Endothelial cell of umbilical vein (primary cell): Measurements from ENCODE around the gene SYK. TPM values are rescaled to one million over a fixed set of nuclear protein-coding genes. Genes with fewer than 3 reads are reported as not detected.

Source experiments
- BruUV-seq: library from RNA; stranded (reverse); fragments of 400-500 nt; replicated peaks from 2 replicates; lab custom pipeline; 2021; lab: Mats Ljungman, UMichigan
- CTCF ChIA-PET: fragments of 300-600, 350-600 bp; sonication (Branson Sonifier 250); formaldehyde crosslinking; loops from one replicate; lab custom pipeline; 2021; ENCODE audit warnings: antibody characterized with exemption, inconsistent platforms; lab: Charles Lee
- POLR2A ChIA-PET: fragments of 300-600, 350-600 bp; sonication (Branson Sonifier 250); formaldehyde crosslinking; loops from one replicate; lab custom pipeline; 2021; ENCODE audit warnings: antibody characterized with exemption, inconsistent platforms; lab: Charles Lee
- DNase-seq: peaks from one replicate; pipeline ENCODE4 v3.0.0-alpha.2; 2011; ENCODE audit warnings: low read depth, low spot score
- FAIRE-seq: peaks from 2 replicates; lab custom pipeline; 2011; peaks lifted over from hg19 to GRCh38; lab: Jason Lieb, UNC
- H2AFZ ChIP-seq: 2 replicates; pipeline ENCODE4 v1.6.0; 2012; ENCODE audit warnings: low read depth, low read length, control low read depth, inconsistent platforms
- H3K27ac ChIP-seq: 2 replicates; pipeline ENCODE4 v1.5.1; 2011; ENCODE audit warnings: low read depth, mild to moderate bottlenecking, control low read depth, low read length, moderate library complexity; ENCODE audit not compliant: insufficient read depth
- H3K27me3 ChIP-seq, 2 experiments: 2 replicates each; pipeline versions ENCODE4 v1.6.0 to v1.6.1; 2011; ENCODE audit warnings: low read length in 2 of 2, mixed read lengths in 1 of 2; ENCODE audit not compliant: control insufficient read depth in 2 of 2, insufficient read depth in 2 of 2
- H3K36me3 ChIP-seq, 2 experiments: 2 replicates in 1 of 2; 3 replicates in 1 of 2; pipeline ENCODE4 v1.5.1; 2011; ENCODE audit warnings: low read length in 2 of 2, mild to moderate bottlenecking in 1 of 2, moderate library complexity in 1 of 2; ENCODE audit not compliant: control insufficient read depth in 2 of 2, insufficient read depth in 2 of 2; ENCODE audit errors: extremely low read depth in 1 of 2
- H3K4me1 ChIP-seq: 3 replicates; pipeline ENCODE4 v1.5.1; 2011; ENCODE audit warnings: mild to moderate bottlenecking, low read length; ENCODE audit not compliant: control insufficient read depth, insufficient read depth; ENCODE audit errors: extremely low read depth
- H3K4me2 ChIP-seq: 2 replicates; pipeline ENCODE4 v1.6.1; 2011; ENCODE audit warnings: low read length, control low read depth, mixed read lengths; ENCODE audit not compliant: insufficient read depth
- H3K4me3 ChIP-seq, 3 experiments: fragments of 200-600 bp in 1 of 3; sonication (generic), shearing (Covaris generic) in 1 of 3; replicated peaks in 1 of 3; 2 replicates each; pipeline ENCODE4 v1.5.1; 2011 to 2016; ENCODE audit warnings: control low read depth in 3 of 3, low read length in 3 of 3, mild to moderate bottlenecking in 2 of 3, inconsistent platforms in 1 of 3, low read depth in 1 of 3, moderate library complexity in 1 of 3; ENCODE audit not compliant: insufficient read depth in 1 of 3
- H3K79me2 ChIP-seq: 2 replicates; pipeline ENCODE4 v1.6.0; 2012; ENCODE audit warnings: low read length, inconsistent platforms; ENCODE audit not compliant: control insufficient read depth, insufficient read depth
- H3K9ac ChIP-seq: replicated peaks from 2 replicates; pipeline ENCODE3; 2011; ENCODE audit warnings: low read length, control low read depth; ENCODE audit not compliant: insufficient read depth; ENCODE audit errors: extremely low read depth
- H3K9me1 ChIP-seq: replicated peaks from 3 replicates; pipeline ENCODE4 v1.6.0; 2011; ENCODE audit warnings: mild to moderate bottlenecking, low read length; ENCODE audit not compliant: control insufficient read depth, insufficient read depth; ENCODE audit errors: extremely low read depth
- H3K9me3 ChIP-seq: replicated peaks from 2 replicates; pipeline ENCODE4 v1.5.1; 2012; ENCODE audit warnings: low read length, inconsistent platforms; ENCODE audit not compliant: control insufficient read depth, insufficient read depth
- H4K20me1 ChIP-seq: replicated peaks from 2 replicates; pipeline ENCODE3; 2011; ENCODE audit warnings: mild to moderate bottlenecking, low read length; ENCODE audit not compliant: control insufficient read depth, insufficient read depth; ENCODE audit errors: extremely low read depth
- CTCF ChIP-seq, 2 donors: IDR thresholded peaks; 1 replicate in 1 of 2; 2 replicates in 1 of 2; pipeline ENCODE4 v1.5.1; 2011; ENCODE audit warnings: low read length in 2 of 2, mild to moderate bottlenecking in 2 of 2, moderate library complexity in 2 of 2, control low read depth in 1 of 2, inconsistent platforms in 1 of 2, low read depth in 1 of 2; ENCODE audit not compliant: insufficient read depth in 1 of 2; ENCODE audit errors: extremely low read depth in 1 of 2
- EZH2 ChIP-seq: IDR thresholded peaks from 2 replicates; pipeline ENCODE4 v1.6.1; 2012; ENCODE audit warnings: borderline replicate concordance, low read depth, mild to moderate bottlenecking, moderate library complexity, low read length, inconsistent platforms; ENCODE audit not compliant: severe bottlenecking
- FOS ChIP-seq: IDR thresholded peaks from 2 replicates; pipeline ENCODE4 v1.6.1; 2011; ENCODE audit warnings: mild to moderate bottlenecking, low read length, moderate library complexity, borderline replicate concordance; ENCODE audit not compliant: insufficient read depth
- GATA2 ChIP-seq: IDR thresholded peaks from 2 replicates; pipeline ENCODE4 v1.7.0; 2011; ENCODE audit warnings: low read depth, mild to moderate bottlenecking, moderate library complexity, mixed read lengths, low read length; ENCODE audit not compliant: insufficient read length, insufficient read depth
- JUN ChIP-seq: IDR thresholded peaks from 2 replicates; pipeline ENCODE4 v1.6.1; 2011; ENCODE audit warnings: borderline replicate concordance, low read depth; ENCODE audit not compliant: insufficient read length, insufficient read depth
- MAX ChIP-seq: IDR thresholded peaks from 2 replicates; pipeline ENCODE4 v1.6.1; 2011; ENCODE audit not compliant: insufficient read depth, insufficient read length
- MYC ChIP-seq: IDR thresholded peaks from one replicate; pipeline ENCODE4 v1.6.1; 2011; ENCODE audit warnings: mild to moderate bottlenecking, low read depth, low read length
- POLR2A ChIP-seq: IDR thresholded peaks from 2 replicates; pipeline ENCODE4 v1.6.1; 2012; ENCODE audit warnings: low read depth, mild to moderate bottlenecking, control low read depth, low read length
- POLR2AphosphoS5 ChIP-seq: IDR thresholded peaks from 2 replicates; pipeline ENCODE4 v1.6.1; 2012; ENCODE audit warnings: low read depth, mild to moderate bottlenecking, control low read depth, low read length, moderate library complexity; ENCODE audit not compliant: insufficient read depth
- dilution Hi-C: fragments of 300-500 bp; cut with MboI; formaldehyde crosslinking; loops from one replicate; pipeline ENCODE4 v1.15.0; 2019; ENCODE audit warnings: low sequenced_read_pairs; ENCODE audit not compliant: extremely low pct_ligation_motif_present
- intact Hi-C: fragments of 100-400 bp; cut with micrococcal nuclease; formaldehyde crosslinking; loops from one replicate; pipeline ENCODE4 v1.10.0; 2022
- polyA plus RNA-seq, 4 experiments: library from polyadenylated mRNA; depleted of rRNA in 3 of 4; stranded (reverse) in 3 of 4; unstranded in 1 of 4; fragments of >200 nt; gene quantifications; 2 replicates each; pipeline versions ENCODE4 v1.2.1 to v1.2.3, GENCODE V29; 2011 to 2012; ENCODE audit warnings: missing spikeins in 1 of 4
- total RNA-seq: library from RNA; stranded (reverse); gene quantifications from 2 replicates; pipeline ENCODE4 v1.2.3, GENCODE V29; 2021

SYK gene
- total and polyA plus RNA-seq, 2 donors (not counting 3 experiments of a cell fraction or from before 2014, with no cell fraction given), result not detected

GRCh38 chr9:90840696-90841095 lies 39.1 kb downstream of the SYK start:
- H3K79me2 ChIP-seq, result no peaks in the 10 kb centered on the region
- H2AFZ ChIP-seq, result no peak overlapping the region
- POLR2A ChIA-PET, result no interaction called here
- no peaks in the 10 kb centered on the region for H4K20me1 ChIP-seq
- H3K9me1 ChIP-seq, result no peaks in the 10 kb centered on the region
- CTCF ChIA-PET, result no interaction called here
- intact Hi-C loops, result no loop called here
- no TSS peak for BruUV-seq
- dilution Hi-C loops, result no loop called here
- H3K27me3 ChIP-seq, result no peaks in the 10 kb centered on the region
- DNase-seq (no peak), FAIRE-seq (no peak)
- TF ChIP-seq JUN (no peak), POLR2AphosphoS5 (no peak), GATA2 (no peak), MYC (no peak), POLR2A (no peak), CTCF (IDR thresholded peaks at IDR 0.05; ENCODE audit: extremely low read depth in 1 of 2, insufficient read depth in 1 of 2, low read depth in 1 of 2, low read length in 2 of 2) (no peak)
- no peaks in the 10 kb centered on the region for H3K4me1 ChIP-seq
- H3K9ac ChIP-seq, result no peak overlapping the region
- H3K4me3 ChIP-seq, result no peak overlapping the region
- no peaks in the 10 kb centered on the region for H3K36me3 ChIP-seq
- H3K9me3 ChIP-seq, result no peaks in the 10 kb centered on the region
- H3K27ac ChIP-seq, result no peak overlapping the region
- no peak overlapping the region for H3K4me2 ChIP-seq

- Histone ChIP-seq H3K27me3 (no peaks in the 10 kb centered on the region), H3K36me3 (no peaks in the 10 kb centered on the region), H3K9me1 (no peaks in the 10 kb centered on the region), H4K20me1 (no peaks in the 10 kb centered on the region), H3K9ac (no peak overlapping the region), H3K4me2 (no peak overlapping the region), H2AFZ (no peak overlapping the region), H3K4me3 (no peak overlapping the region), H3K79me2 (no peaks in the 10 kb centered on the region), H3K4me1 (no peaks in the 10 kb centered on the region), H3K9me3 (no peaks in the 10 kb centered on the region), H3K27ac (no peak overlapping the region)
- FAIRE-seq (no peak), DNase-seq (no peak)
- dilution Hi-C loops, result no loop called here
- TF ChIP-seq FOS (no peak), MYC (no peak), POLR2A (no peak), POLR2AphosphoS5 (no peak), MAX (no peak), JUN (no peak), GATA2 (no peak), CTCF (IDR thresholded peaks at IDR 0.05; ENCODE audit: extremely low read depth in 1 of 2, insufficient read depth in 1 of 2, low read depth in 1 of 2, low read length in 2 of 2) (no peak), EZH2 (no peak)
- BruUV-seq, result no TSS peak
- ChIA-PET POLR2A (no interaction called here), CTCF (no interaction called here)
- intact Hi-C loops, result no loop called here
Observed at GRCh38 chr9:90841213-90841612, 39.6 kb downstream of the SYK start.
